ENCODE data around the gene RAB8B.

DNA sequence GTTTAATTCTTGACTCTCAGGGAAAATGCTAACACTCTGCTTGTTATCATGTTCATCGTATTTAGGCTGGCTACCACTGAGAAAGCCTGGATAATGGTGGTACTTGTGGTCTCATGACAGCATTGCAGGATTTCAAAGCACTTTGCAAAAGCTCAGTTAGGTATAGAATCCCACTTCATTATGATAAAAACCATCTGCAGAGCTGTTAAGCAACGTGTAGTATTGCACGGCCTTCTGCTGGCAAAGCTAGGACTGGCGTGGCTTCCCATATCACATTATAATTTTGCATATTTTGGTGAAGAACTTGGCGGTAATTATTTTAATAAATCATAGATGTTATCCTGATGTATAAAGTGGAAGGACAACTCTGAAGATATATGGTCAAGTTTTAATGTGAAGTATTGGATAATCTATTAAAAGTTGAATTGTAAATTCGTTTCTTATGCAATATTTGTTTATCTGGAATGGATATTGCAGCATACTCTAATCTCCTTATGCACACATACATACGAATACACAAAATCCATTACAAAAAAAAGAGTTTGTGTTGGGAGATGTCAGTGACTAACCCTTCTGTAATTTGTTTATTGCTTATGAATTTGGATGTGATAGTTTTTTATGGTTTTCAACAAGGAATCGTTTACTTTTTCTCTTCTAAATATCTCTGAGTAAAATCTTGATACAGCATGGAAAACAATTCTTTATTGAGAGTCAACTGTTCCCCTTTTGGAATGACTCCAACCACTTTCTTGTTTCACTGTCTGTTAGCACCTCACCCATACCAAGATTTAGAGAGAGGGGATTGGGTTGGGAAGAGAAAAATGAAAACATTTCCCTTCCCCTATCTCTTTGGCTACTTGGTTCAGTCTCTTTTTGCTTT lies 9.2 kb downstream of the RAB8B start:
- TF ChIP-seq EZH2 (IDR thresholded peaks at IDR 0.05) (no peak), POLR2AphosphoS5 (IDR thresholded peaks at IDR 0.05; ENCODE audit: borderline replicate concordance, low read depth, low read length) (no peak)

Data from SK-N-MC (cell line).